HEK293 (cell line): ENCODE results near the gene SMPD3.

Experiments used
- CTCF ChIA-PET: fragments of 350-600 bp; formaldehyde crosslinking; extraction: SDS; loops from one replicate; lab custom pipeline; 2021; ENCODE audit warnings: antibody characterized with exemption; lab: Yijun Ruan, JAX
- POLR2A ChIA-PET: fragments of 300-600 bp; formaldehyde crosslinking; extraction: SDS; loops from one replicate; lab custom pipeline; 2020; ENCODE audit warnings: antibody characterized with exemption, inconsistent platforms; lab: Yijun Ruan, JAX
- H3K27ac ChIP-seq: fragments of 200-500 bp; sonication (Bioruptor generic); 2 replicates; pipeline ENCODE4 v1.5.1; 2014; ENCODE audit warnings: low read depth, low read length, control low read depth, inconsistent platforms; ENCODE audit errors: extremely low read depth
- H3K36me3 ChIP-seq, 2 experiments: fragments of 200-500 bp in 1 of 2; sonication (Bioruptor generic) in 1 of 2; 1 replicate in 1 of 2; 2 replicates in 1 of 2; pipeline ENCODE4 v1.5.1; 2014 to 2017; ENCODE audit warnings: inconsistent platforms in 2 of 2, low read length in 2 of 2; ENCODE audit not compliant: control insufficient read depth in 2 of 2, insufficient read depth in 1 of 2
- H3K4me1 ChIP-seq: fragments of 200-500 bp; sonication (Bioruptor generic); 2 replicates; pipeline ENCODE4 v1.5.1; 2014; ENCODE audit warnings: mild to moderate bottlenecking, low read length, inconsistent platforms; ENCODE audit not compliant: control insufficient read depth, insufficient read depth
- H3K4me3 ChIP-seq: 2 replicates; pipeline ENCODE4 v1.5.1; 2011; ENCODE audit warnings: low read depth, mild to moderate bottlenecking, control low read depth, low read length, moderate library complexity
- H3K9me3 ChIP-seq: fragments of 200-500 bp; sonication (Bioruptor generic); 2 replicates; pipeline ENCODE4 v1.5.1; 2014; ENCODE audit warnings: low read depth, low read length, inconsistent platforms; ENCODE audit not compliant: control insufficient read depth, insufficient read depth
- HOXA7 ChIP-seq: sonication (generic); formaldehyde crosslinking; IDR thresholded peaks from 2 replicates; pipeline ENCODE4 v1.8.1; 2022; ENCODE audit warnings: missing genetic modification reagents, borderline replicate concordance
- ZBTB20 ChIP-seq: fragments of 450-650 bp; formaldehyde crosslinking; IDR thresholded peaks from 2 replicates; pipeline ENCODE4 v1.5.1; 2016; ENCODE audit warnings: missing biosample characterization, missing genetic modification characterization
- ZBTB8A ChIP-seq: fragments of 450-650 bp; formaldehyde crosslinking; IDR thresholded peaks from 2 replicates; pipeline ENCODE4 v1.5.1; 2016; ENCODE audit warnings: missing biosample characterization, missing genetic modification characterization
- ZNF140 ChIP-seq: fragments of 450-650 bp; formaldehyde crosslinking; IDR thresholded peaks from 2 replicates; pipeline ENCODE4 v1.5.1; 2016; ENCODE audit warnings: missing biosample characterization, missing genetic modification characterization
- ZNF2 ChIP-seq: fragments of 450-650 bp; formaldehyde crosslinking; IDR thresholded peaks from 2 replicates; pipeline ENCODE4 v1.5.1; 2016; ENCODE audit warnings: missing biosample characterization, missing genetic modification characterization
- ZNF341 ChIP-seq: fragments of 450-650 bp; formaldehyde crosslinking; IDR thresholded peaks from 2 replicates; pipeline ENCODE4; 2016; ENCODE audit warnings: low read depth, missing biosample characterization, missing genetic modification characterization
- ZNF521 ChIP-seq: fragments of 450-650 bp; formaldehyde crosslinking; IDR thresholded peaks from 2 replicates; pipeline ENCODE4 v1.5.1; 2017; ENCODE audit warnings: missing biosample characterization, mild to moderate bottlenecking, missing genetic modification characterization
- ZNF560 ChIP-seq: fragments of 450-650 bp; formaldehyde crosslinking; IDR thresholded peaks from 2 replicates; pipeline ENCODE4 v1.5.1; 2017; ENCODE audit warnings: missing biosample characterization, missing genetic modification characterization, borderline replicate concordance
- ZNF600 ChIP-seq: fragments of 450-650 bp; formaldehyde crosslinking; IDR thresholded peaks from 2 replicates; pipeline ENCODE4 v1.5.1; 2016; ENCODE audit warnings: missing biosample characterization, missing genetic modification characterization
- TF ChIP-seq, protein P1 (sequence below): fragments of 450-650 bp; formaldehyde crosslinking; IDR thresholded peaks from 2 replicates; pipeline ENCODE4 v1.5.1; 2016; ENCODE audit warnings: missing biosample characterization, missing genetic modification characterization
- TF ChIP-seq, protein P2 (sequence below): fragments of 450-650 bp; formaldehyde crosslinking; IDR thresholded peaks from 2 replicates; pipeline ENCODE4 v1.5.1; 2016; ENCODE audit warnings: missing biosample characterization, missing genetic modification characterization
- TF ChIP-seq, protein P3 (sequence below): fragments of 450-650 bp; formaldehyde crosslinking; IDR thresholded peaks from 2 replicates; pipeline ENCODE4 v1.5.1; 2017; ENCODE audit warnings: missing biosample characterization, missing genetic modification characterization
- TF ChIP-seq, protein P4 (sequence below): fragments of 450-650 bp; IDR thresholded peaks from 2 replicates; pipeline ENCODE4 v1.5.1; 2018; ENCODE audit warnings: missing biosample characterization, mild to moderate bottlenecking, missing genetic modification characterization
- TF ChIP-seq, protein P5 (sequence below): fragments of 450-650 bp; formaldehyde crosslinking; IDR thresholded peaks from 2 replicates; pipeline ENCODE4 v1.5.1; 2016; ENCODE audit warnings: missing biosample characterization, missing genetic modification characterization
- TF ChIP-seq, protein P6 (sequence below): fragments of 450-650 bp; formaldehyde crosslinking; IDR thresholded peaks from 2 replicates; pipeline ENCODE4 v1.5.1; 2016; ENCODE audit warnings: missing biosample characterization, missing genetic modification characterization
- TF ChIP-seq, protein P7 (sequence below): fragments of 450-650 bp; formaldehyde crosslinking; IDR thresholded peaks from 2 replicates; pipeline ENCODE4 v1.5.1; 2016; ENCODE audit warnings: missing biosample characterization, missing genetic modification characterization

SMPD3 gene

DNA sequence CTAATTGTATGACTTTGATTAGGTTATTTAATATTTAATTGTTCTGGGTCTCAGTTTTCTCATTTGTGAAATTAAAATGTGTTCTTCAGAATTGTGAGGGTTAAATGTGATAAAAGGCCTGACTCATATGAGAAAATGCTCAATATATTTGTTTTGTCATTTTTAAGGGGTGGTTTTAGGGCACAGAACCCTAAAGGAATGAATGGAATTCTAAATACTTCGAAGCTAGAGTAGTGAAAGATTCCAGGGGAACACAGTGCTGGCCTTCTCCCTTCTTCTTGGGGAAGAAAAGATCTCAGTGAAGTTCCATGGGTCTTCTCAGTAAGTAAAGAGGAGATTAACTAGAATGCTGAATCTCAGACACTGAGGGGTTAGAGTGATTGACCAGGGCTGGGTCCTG lies 3.9 kb upstream of the SMPD3 start:
- ChIA-PET POLR2A (no interaction called here), CTCF (interaction anchor here (0.7 to 1.0 kb wide), 2 partner anchors 10 to 16 kb away, joined by 3 read pairs; no protein-coding TSS in a partner anchor)
- Histone ChIP-seq H3K4me3 (no peak overlapping the region), H3K36me3 (no peaks in the 10 kb centered on the region), H3K9me3 (no peaks in the 10 kb centered on the region), H3K4me1 (no peaks in the 10 kb centered on the region), H3K27ac (no peak overlapping the region)
- TF ChIP-seq HOXA7 (CRISPR knock-in tag) (no peak), ZNF140 (no peak), ZNF600 (no peak)
- TF ChIP-seq, protein P1, sequence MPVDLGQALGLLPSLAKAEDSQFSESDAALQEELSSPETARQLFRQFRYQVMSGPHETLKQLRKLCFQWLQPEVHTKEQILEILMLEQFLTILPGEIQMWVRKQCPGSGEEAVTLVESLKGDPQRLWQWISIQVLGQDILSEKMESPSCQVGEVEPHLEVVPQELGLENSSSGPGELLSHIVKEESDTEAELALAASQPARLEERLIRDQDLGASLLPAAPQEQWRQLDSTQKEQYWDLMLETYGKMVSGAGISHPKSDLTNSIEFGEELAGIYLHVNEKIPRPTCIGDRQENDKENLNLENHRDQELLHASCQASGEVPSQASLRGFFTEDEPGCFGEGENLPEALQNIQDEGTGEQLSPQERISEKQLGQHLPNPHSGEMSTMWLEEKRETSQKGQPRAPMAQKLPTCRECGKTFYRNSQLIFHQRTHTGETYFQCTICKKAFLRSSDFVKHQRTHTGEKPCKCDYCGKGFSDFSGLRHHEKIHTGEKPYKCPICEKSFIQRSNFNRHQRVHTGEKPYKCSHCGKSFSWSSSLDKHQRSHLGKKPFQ (tag by site-specific recombination) = no peak
- TF ChIP-seq, protein P2, sequence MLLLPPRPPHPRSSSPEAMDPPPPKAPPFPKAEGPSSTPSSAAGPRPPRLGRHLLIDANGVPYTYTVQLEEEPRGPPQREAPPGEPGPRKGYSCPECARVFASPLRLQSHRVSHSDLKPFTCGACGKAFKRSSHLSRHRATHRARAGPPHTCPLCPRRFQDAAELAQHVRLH (tag by site-specific recombination) = no peak

DNA sequence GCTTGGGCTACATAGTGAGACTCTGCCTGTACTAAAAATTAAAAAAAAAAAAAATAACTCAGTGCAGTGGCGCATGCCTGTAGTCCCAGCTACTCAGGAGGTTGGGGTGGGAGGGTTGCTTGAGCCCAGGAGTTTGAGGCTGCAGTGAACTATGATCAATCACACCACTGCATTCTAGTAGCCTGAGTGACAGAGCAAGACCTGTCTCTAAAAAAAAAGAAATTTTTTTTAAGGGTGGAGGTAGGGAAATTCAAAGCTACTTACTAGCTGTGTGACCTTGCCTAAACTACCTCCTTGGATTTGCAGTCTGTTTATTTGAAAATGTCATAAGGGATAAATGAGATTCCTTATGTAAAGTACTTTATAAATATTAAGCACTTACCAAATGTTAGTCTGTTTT lies 3.4 kb upstream of the SMPD3 start:
- Histone ChIP-seq H3K9me3 (no peaks in the 10 kb centered on the region), H3K27ac (no peak overlapping the region), H3K36me3 (no peaks in the 10 kb centered on the region), H3K4me1 (no peaks in the 10 kb centered on the region), H3K4me3 (no peak overlapping the region)
- ChIA-PET POLR2A (no interaction called here), CTCF (interaction anchor here (1.0 kb wide), 1 partner anchor 15 kb away, joined by 3 read pairs; no protein-coding TSS in a partner anchor)
- TF ChIP-seq, protein P3, sequence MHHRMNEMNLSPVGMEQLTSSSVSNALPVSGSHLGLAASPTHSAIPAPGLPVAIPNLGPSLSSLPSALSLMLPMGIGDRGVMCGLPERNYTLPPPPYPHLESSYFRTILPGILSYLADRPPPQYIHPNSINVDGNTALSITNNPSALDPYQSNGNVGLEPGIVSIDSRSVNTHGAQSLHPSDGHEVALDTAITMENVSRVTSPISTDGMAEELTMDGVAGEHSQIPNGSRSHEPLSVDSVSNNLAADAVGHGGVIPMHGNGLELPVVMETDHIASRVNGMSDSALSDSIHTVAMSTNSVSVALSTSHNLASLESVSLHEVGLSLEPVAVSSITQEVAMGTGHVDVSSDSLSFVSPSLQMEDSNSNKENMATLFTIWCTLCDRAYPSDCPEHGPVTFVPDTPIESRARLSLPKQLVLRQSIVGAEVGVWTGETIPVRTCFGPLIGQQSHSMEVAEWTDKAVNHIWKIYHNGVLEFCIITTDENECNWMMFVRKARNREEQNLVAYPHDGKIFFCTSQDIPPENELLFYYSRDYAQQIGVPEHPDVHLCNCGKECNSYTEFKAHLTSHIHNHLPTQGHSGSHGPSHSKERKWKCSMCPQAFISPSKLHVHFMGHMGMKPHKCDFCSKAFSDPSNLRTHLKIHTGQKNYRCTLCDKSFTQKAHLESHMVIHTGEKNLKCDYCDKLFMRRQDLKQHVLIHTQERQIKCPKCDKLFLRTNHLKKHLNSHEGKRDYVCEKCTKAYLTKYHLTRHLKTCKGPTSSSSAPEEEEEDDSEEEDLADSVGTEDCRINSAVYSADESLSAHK (tag by site-specific recombination) = no peak
- TF ChIP-seq ZBTB20 (no peak), ZNF560 (no peak), ZNF2 (tag by site-specific recombination) (no peak), ZNF521 (tag by site-specific recombination) (no peak), ZBTB8A (tag by site-specific recombination) (no peak), ZNF341 (no peak)
- TF ChIP-seq, protein P1 (tag by site-specific recombination) = no peak
- TF ChIP-seq, protein P4, sequence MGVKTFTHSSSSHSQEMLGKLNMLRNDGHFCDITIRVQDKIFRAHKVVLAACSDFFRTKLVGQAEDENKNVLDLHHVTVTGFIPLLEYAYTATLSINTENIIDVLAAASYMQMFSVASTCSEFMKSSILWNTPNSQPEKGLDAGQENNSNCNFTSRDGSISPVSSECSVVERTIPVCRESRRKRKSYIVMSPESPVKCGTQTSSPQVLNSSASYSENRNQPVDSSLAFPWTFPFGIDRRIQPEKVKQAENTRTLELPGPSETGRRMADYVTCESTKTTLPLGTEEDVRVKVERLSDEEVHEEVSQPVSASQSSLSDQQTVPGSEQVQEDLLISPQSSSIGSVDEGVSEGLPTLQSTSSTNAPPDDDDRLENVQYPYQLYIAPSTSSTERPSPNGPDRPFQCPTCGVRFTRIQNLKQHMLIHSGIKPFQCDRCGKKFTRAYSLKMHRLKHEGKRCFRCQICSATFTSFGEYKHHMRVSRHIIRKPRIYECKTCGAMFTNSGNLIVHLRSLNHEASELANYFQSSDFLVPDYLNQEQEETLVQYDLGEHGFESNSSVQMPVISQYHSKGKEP (tag by site-specific recombination) = no peak
- TF ChIP-seq, protein P5, sequence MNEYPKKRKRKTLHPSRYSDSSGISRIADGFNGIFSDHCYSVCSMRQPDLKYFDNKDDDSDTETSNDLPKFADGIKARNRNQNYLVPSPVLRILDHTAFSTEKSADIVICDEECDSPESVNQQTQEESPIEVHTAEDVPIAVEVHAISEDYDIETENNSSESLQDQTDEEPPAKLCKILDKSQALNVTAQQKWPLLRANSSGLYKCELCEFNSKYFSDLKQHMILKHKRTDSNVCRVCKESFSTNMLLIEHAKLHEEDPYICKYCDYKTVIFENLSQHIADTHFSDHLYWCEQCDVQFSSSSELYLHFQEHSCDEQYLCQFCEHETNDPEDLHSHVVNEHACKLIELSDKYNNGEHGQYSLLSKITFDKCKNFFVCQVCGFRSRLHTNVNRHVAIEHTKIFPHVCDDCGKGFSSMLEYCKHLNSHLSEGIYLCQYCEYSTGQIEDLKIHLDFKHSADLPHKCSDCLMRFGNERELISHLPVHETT (tag by site-specific recombination) = no peak
- TF ChIP-seq, protein P6, sequence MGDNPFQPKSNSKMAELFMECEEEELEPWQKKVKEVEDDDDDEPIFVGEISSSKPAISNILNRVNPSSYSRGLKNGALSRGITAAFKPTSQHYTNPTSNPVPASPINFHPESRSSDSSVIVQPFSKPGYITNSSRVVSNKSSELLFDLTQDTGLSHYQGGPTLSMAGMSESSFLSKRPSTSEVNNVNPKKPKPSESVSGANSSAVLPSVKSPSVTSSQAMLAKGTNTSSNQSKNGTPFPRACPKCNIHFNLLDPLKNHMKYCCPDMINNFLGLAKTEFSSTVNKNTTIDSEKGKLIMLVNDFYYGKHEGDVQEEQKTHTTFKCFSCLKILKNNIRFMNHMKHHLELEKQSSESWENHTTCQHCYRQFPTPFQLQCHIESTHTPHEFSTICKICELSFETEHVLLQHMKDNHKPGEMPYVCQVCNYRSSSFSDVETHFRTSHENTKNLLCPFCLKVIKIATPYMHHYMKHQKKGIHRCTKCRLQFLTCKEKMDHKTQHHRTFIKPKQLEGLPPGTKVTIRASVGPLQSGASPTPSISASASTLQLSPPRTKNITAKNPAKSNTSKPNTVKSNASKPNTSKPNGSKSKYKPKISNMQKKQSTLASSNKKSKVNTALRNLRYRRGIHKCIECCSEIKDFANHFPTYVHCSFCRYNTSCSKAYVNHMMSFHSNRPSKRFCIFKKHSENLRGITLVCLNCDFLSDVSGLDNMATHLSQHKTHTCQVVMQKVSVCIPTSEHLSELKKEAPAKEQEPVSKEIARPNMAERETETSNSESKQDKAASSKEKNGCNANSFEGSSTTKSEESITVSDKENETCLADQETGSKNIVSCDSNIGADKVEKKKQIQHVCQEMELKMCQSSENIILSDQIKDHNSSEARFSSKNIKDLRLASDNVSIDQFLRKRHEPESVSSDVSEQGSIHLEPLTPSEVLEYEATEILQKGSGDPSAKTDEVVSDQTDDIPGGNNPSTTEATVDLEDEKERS (tag by site-specific recombination) = no peak
- TF ChIP-seq, protein P7, sequence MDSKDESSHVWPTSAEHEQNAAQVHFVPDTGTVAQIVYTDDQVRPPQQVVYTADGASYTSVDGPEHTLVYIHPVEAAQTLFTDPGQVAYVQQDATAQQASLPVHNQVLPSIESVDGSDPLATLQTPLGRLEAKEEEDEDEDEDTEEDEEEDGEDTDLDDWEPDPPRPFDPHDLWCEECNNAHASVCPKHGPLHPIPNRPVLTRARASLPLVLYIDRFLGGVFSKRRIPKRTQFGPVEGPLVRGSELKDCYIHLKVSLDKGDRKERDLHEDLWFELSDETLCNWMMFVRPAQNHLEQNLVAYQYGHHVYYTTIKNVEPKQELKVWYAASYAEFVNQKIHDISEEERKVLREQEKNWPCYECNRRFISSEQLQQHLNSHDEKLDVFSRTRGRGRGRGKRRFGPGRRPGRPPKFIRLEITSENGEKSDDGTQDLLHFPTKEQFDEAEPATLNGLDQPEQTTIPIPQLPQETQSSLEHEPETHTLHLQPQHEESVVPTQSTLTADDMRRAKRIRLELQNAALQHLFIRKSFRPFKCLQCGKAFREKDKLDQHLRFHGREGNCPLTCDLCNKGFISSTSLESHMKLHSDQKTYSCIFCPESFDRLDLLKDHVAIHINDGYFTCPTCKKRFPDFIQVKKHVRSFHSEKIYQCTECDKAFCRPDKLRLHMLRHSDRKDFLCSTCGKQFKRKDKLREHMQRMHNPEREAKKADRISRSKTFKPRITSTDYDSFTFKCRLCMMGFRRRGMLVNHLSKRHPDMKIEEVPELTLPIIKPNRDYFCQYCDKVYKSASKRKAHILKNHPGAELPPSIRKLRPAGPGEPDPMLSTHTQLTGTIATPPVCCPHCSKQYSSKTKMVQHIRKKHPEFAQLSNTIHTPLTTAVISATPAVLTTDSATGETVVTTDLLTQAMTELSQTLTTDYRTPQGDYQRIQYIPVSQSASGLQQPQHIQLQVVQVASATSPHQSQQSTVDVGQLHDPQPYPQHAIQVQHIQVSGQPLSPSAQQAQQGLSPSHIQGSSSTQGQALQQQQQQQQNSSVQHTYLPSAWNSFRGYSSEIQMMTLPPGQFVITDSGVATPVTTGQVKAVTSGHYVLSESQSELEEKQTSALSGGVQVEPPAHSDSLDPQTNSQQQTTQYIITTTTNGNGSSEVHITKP (tag by site-specific recombination) = no peak
